RWPE2 (cell line): Measurements from ENCODE around the gene SH3PXD2A.

Source experiments
- ATAC-seq: fragments of 200-7000 bp; cut with Tn5 transposase; 3 replicates; pipeline ENCODE4 v1.9.1; 2021; ENCODE audit warnings: low read depth
- DNase-seq: peaks from one replicate; pipeline ENCODE4 v3.0.0-alpha.2; 2020; ENCODE audit warnings: low spot score
- H3K27ac ChIP-seq: fragments of 450-650 bp; 2 replicates; pipeline ENCODE4 v1.5.1; 2017; ENCODE audit warnings: mild to moderate bottlenecking; ENCODE audit not compliant: poor library complexity, severe bottlenecking
- H3K27me3 ChIP-seq: fragments of 250-450 bp; sonication (Bioruptor Pico); 2 replicates; pipeline ENCODE4 v1.5.1; 2021; ENCODE audit warnings: mild to moderate bottlenecking, moderate library complexity; ENCODE audit not compliant: insufficient read depth, poor library complexity, severe bottlenecking
- H3K36me3 ChIP-seq: fragments of 250-450 bp; sonication (Bioruptor Pico); 2 replicates; pipeline ENCODE4 v1.5.1; 2020; ENCODE audit warnings: low read depth, mild to moderate bottlenecking, moderate library complexity
- H3K4me1 ChIP-seq: fragments of 250-450 bp; sonication (Bioruptor Pico); 2 replicates; pipeline ENCODE4 v1.5.1; 2021; ENCODE audit warnings: mild to moderate bottlenecking, moderate library complexity; ENCODE audit not compliant: insufficient read depth, poor library complexity, severe bottlenecking
- H3K4me3 ChIP-seq: fragments of 250-450 bp; sonication (Bioruptor Pico); 2 replicates; pipeline ENCODE4 v1.5.1; 2021; ENCODE audit warnings: mild to moderate bottlenecking, moderate library complexity; ENCODE audit not compliant: severe bottlenecking
- H3K9me3 ChIP-seq: fragments of 250-450 bp; sonication (Bioruptor Pico); 2 replicates; pipeline ENCODE4 v1.5.1; 2021; ENCODE audit warnings: mild to moderate bottlenecking, moderate library complexity; ENCODE audit not compliant: severe bottlenecking
- CTCF ChIP-seq: fragments of 450-650 bp; IDR thresholded peaks from one replicate; pipeline ENCODE4 v1.5.1; 2017; ENCODE audit warnings: mild to moderate bottlenecking, moderate library complexity; ENCODE audit not compliant: poor library complexity, severe bottlenecking

The SH3PXD2A gene

GRCh38 chr10:103584216-103585010, 271.0 kb downstream of the SH3PXD2A start:
- TF ChIP-seq CTCF: no peak
- ATAC-seq: peak; percentile 58
- H3K4me3 ChIP-seq: peak overlapping the region; percentile 38
- no peaks in the 10 kb centered on the region for H3K9me3 ChIP-seq
- H3K36me3 ChIP-seq: no peaks in the 10 kb centered on the region
- no peak for DNase-seq
- no peaks in the 10 kb centered on the region for H3K4me1 ChIP-seq
- H3K27ac ChIP-seq: no peak overlapping the region
- no peaks in the 10 kb centered on the region for H3K27me3 ChIP-seq

- no peak for TF ChIP-seq CTCF
- no peaks in the 10 kb centered on the region for H3K4me1 ChIP-seq
- H3K27me3 ChIP-seq: no peaks in the 10 kb centered on the region
- no peak overlapping the region for H3K27ac ChIP-seq
- peak overlapping the region; percentile 38 for H3K4me3 ChIP-seq
- DNase-seq (no peak), ATAC-seq (no peak)
- H3K36me3 ChIP-seq: no peaks in the 10 kb centered on the region
- no peaks in the 10 kb centered on the region for H3K9me3 ChIP-seq
Observed at GRCh38 chr10:103583871-103584215, 271.5 kb downstream of the SH3PXD2A start.

- H3K4me3 ChIP-seq: no peak overlapping the region
- no peaks in the 10 kb centered on the region for H3K9me3 ChIP-seq
- no peaks in the 10 kb centered on the region for H3K27me3 ChIP-seq
- no peak overlapping the region for H3K27ac ChIP-seq
- DNase-seq: no peak
- no peaks in the 10 kb centered on the region for H3K4me1 ChIP-seq
- no peaks in the 10 kb centered on the region for H3K36me3 ChIP-seq
- no peak for ATAC-seq
- no peak for TF ChIP-seq CTCF
Observed at GRCh38 chr10:103582331-103583123, 272.8 kb downstream of the SH3PXD2A start.

GRCh38 chr10:103581499-103581898, 273.9 kb downstream of the SH3PXD2A start:
- DNase-seq (no peak), ATAC-seq (no peak)
- Histone ChIP-seq H3K9me3 (no peaks in the 10 kb centered on the region), H3K27ac (no peak overlapping the region), H3K4me3 (no peak overlapping the region), H3K36me3 (no peaks in the 10 kb centered on the region), H3K27me3 (no peaks in the 10 kb centered on the region), H3K4me1 (no peaks in the 10 kb centered on the region)
- no peak for TF ChIP-seq CTCF
